Muscle of leg (tissue), 16 donors: ENCODE results near the gene AOC1. TPM values are rescaled to one million over a fixed set of nuclear protein-coding genes. Genes with fewer than 3 reads are reported as not detected.
A peak's percentile ranks its signal among the peaks of the same experiment; 100 is the strongest.
"Not testable (repeated sequence)": the region's sequence is repeated elsewhere in the genome, so short reads cannot be mapped to it uniquely, and the experiment has no call there.

Source experiments
- DNase-seq: peaks from one replicate; pipeline ENCODE4 v3.0.0; 2013
- H3K27ac ChIP-seq: one replicate; pipeline ENCODE4 v1.5.1; 2013; ENCODE audit warnings: mild to moderate bottlenecking, low read length, control low read depth
- H3K27me3 ChIP-seq: one replicate; pipeline ENCODE4 v1.6.1; 2013; ENCODE audit warnings: low read length; ENCODE audit not compliant: control insufficient read depth, insufficient read depth
- H3K36me3 ChIP-seq: one replicate; pipeline ENCODE4 v1.6.1; 2013; ENCODE audit warnings: low read length; ENCODE audit not compliant: control insufficient read depth, insufficient read depth
- H3K4me1 ChIP-seq: one replicate; pipeline ENCODE4 v1.6.1; 2013; ENCODE audit warnings: low read length; ENCODE audit not compliant: control insufficient read depth, insufficient read depth
- H3K4me3 ChIP-seq: one replicate; pipeline ENCODE4 v1.5.1; 2013; ENCODE audit warnings: low read length, control low read depth
- H3K9me3 ChIP-seq: replicated peaks from 2 replicates; pipeline ENCODE4 v1.6.1; 2013; ENCODE audit warnings: low read depth, low read length; ENCODE audit not compliant: control insufficient read depth
- WGBS: methylation state at CpG from one replicate; pipeline ENCODE4 v1.1.5; 2013; ENCODE audit warnings: missing lambda C conversion rate; ENCODE audit not compliant: insufficient coverage; 5-methylcytosine and 5-hydroxymethylcytosine counted together
- long read RNA-seq, 11 donors: transcript quantifications; one replicate each; lab custom pipeline, GENCODE V29; 2026
- polyA plus RNA-seq, 8 donors: library from polyadenylated mRNA; unstranded; fragments of 120-200 nt; gene quantifications; one replicate each; pipeline versions ENCODE4 v1.2.1 to v1.2.3, GENCODE V29; 2013; ENCODE audit warnings: inconsistent platforms in 1 of 8, low replicate concordance in 1 of 8; ENCODE audit not compliant: insufficient read length in 8 of 8, insufficient read depth in 1 of 8
- total RNA-seq: library from RNA; stranded (reverse); fragments of 120-200 nt; gene quantifications from one replicate; pipeline ENCODE4 v1.2.4, GENCODE V29; 2013

Gene AOC1, protein sequence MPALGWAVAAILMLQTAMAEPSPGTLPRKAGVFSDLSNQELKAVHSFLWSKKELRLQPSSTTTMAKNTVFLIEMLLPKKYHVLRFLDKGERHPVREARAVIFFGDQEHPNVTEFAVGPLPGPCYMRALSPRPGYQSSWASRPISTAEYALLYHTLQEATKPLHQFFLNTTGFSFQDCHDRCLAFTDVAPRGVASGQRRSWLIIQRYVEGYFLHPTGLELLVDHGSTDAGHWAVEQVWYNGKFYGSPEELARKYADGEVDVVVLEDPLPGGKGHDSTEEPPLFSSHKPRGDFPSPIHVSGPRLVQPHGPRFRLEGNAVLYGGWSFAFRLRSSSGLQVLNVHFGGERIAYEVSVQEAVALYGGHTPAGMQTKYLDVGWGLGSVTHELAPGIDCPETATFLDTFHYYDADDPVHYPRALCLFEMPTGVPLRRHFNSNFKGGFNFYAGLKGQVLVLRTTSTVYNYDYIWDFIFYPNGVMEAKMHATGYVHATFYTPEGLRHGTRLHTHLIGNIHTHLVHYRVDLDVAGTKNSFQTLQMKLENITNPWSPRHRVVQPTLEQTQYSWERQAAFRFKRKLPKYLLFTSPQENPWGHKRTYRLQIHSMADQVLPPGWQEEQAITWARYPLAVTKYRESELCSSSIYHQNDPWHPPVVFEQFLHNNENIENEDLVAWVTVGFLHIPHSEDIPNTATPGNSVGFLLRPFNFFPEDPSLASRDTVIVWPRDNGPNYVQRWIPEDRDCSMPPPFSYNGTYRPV
- total RNA-seq (0.04 TPM), polyA plus RNA-seq (1 to 10 TPM in 2 of 8 donors, under 1 TPM in 3, not detected in 3; 0.13 to 6.1 (median 0.27) TPM)
- long read RNA-seq, donor 1: 0 reads
- long read RNA-seq, donor 2: 0 reads
- long read RNA-seq, donor 3: 0 reads
- long read RNA-seq, donor 4: 0 reads
- long read RNA-seq, donor 5: 0 reads
- long read RNA-seq, donor 6: 0 reads
- long read RNA-seq, donor 7: 0 reads
- long read RNA-seq, donor 8: 0 reads
- long read RNA-seq, donor 9: 0 reads
- long read RNA-seq, donor 10: 0 reads
- long read RNA-seq, donor 11: 0 reads

DNA sequence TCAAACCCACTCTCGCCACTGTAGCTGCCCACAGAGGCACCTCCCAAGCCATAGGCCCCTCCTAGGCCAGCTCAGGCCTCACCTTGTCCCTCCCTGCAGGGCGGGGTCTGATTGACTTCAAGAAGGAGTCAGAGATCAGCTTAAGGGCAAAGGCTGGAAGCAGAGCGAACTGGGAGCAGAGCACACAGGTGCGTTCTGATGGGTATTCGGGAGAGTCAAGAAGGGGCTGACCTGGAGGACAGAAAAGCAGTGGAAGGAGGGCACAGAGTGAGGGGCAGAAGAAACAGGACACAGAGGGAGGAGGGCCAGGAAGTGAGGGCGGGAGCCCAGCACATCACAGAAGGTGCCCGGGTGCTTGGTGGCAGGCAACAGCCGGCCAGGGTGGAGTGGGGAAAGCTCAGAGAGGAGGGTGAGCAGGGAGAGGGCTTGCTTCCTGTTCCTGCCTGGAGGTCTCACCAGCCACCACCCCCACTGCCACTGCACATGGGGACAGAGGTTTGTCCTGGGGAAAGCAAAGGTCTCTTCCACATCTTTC, at the start of gene AOC1:
AOC1 (plus strand) TSS at position 147 of the 535 bp plus-strand sequence. CDS start 3,954 bp downstream, outside the sequence.
- H3K27ac ChIP-seq: no peak within 1 kb of the TSS
- H3K9me3 ChIP-seq: no peaks in the 10 kb centered on the region
- H3K27me3 ChIP-seq: peaks cover 3% of the 10 kb centered on the region
- no peak for DNase-seq
- H3K4me1 ChIP-seq: peaks cover 5% of the 10 kb centered on the region
- WGBS: 66% methylated on average over 7 of the region's 8 CpGs
- H3K4me3 ChIP-seq: no peak within 1 kb of the TSS
- H3K36me3 ChIP-seq: no peaks in the 10 kb centered on the region

DNA sequence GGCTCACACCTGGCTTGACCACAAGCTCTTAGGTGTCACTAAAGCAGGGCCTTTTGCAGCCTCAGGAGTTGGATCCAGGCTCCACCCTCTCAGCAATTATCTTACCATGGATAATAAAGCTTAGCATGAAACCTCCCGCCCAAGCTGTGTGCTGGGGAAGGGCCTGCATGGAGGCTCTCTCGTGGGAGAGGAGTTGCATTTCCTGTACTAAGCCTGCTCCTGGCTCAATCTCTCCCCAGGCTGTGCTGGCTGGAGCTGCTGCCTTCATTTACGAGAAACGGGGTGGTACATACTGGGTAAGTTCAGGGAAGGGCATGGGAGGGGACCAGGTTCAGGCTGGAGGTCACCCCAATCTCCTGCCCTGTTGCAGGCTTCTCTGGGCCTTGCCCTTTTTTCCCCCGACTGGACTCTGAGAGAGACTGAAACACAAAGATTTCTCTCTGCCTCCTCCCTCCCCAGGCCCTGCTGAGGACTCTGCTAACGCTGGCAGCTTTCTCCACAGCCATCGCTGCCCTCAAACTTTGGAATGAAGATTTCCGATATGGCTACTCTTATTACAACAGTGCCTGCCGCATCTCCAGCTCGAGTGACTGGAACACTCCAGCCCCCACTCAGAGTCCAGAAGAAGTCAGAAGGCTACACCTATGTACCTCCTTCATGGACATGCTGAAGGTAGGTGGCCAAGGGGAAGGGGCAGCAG, 49.0 kb upstream of the AOC1 start:
- Histone ChIP-seq H3K4me1 (peaks cover 35% of the 10 kb centered on the region), H3K27ac (no peak overlapping the region), H3K36me3 (peaks cover 17% of the 10 kb centered on the region), H3K27me3 (peaks cover 33% of the 10 kb centered on the region), H3K4me3 (no peak overlapping the region), H3K9me3 (peaks cover 7% of the 10 kb centered on the region)
- 34% methylated on average over 6 of the region's 10 CpGs for WGBS
- peak; percentile 14 for DNase-seq

- peaks cover 7% of the 10 kb centered on the region for H3K9me3 ChIP-seq
- H3K27ac ChIP-seq: no peak overlapping the region
- 85% methylated on average over 3 of the region's 5 CpGs for WGBS
- no peak overlapping the region for H3K4me3 ChIP-seq
- H3K36me3 ChIP-seq: peaks cover 17% of the 10 kb centered on the region
- peaks cover 27% of the 10 kb centered on the region for H3K4me1 ChIP-seq
- no peak for DNase-seq
- H3K27me3 ChIP-seq: peaks cover 23% of the 10 kb centered on the region
These were observed 47.5 kb upstream of the AOC1 start for GRCh38 chr7:150804802-150805201.

GRCh38 chr7:150805864-150806263, 46.5 kb upstream of the AOC1 start:
- no peak overlapping the region for H3K4me3 ChIP-seq
- H3K27ac ChIP-seq: no peak overlapping the region
- peaks cover 7% of the 10 kb centered on the region for H3K9me3 ChIP-seq
- H3K4me1 ChIP-seq: peaks cover 23% of the 10 kb centered on the region
- H3K36me3 ChIP-seq: peaks cover 17% of the 10 kb centered on the region
- no peak for DNase-seq
- peaks cover 14% of the 10 kb centered on the region for H3K27me3 ChIP-seq

DNA sequence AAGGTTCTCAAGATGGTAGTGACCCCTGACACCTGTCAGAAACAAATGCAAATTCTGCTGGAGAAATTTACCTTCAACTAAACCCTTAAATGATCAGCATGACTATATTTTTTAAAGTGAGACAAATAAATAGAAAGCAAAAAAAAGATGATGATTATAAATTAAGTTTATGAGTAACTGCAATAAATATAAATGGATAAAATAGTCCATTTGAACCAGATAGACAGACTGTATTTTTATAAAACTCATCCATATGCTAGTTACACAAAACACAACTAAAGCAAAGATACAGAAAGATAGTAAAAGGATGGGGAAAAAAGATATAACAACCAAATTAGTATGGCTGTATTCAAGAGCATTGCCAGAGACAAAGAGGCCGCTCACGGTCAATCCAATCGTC, 45.9 kb upstream of the AOC1 start:
- Histone ChIP-seq H3K27ac (no peak overlapping the region), H3K27me3 (peaks cover 8% of the 10 kb centered on the region), H3K4me3 (no peak overlapping the region), H3K36me3 (peaks cover 17% of the 10 kb centered on the region), H3K4me1 (peaks cover 17% of the 10 kb centered on the region), H3K9me3 (peaks cover 7% of the 10 kb centered on the region)
- WGBS: no CpG with 5 or more reads among the region's 3 CpGs
- DNase-seq: no peak

- no peak for DNase-seq
- H3K4me3 ChIP-seq: no peak overlapping the region
- H3K27ac ChIP-seq: no peak overlapping the region
- peaks cover 13% of the 10 kb centered on the region for H3K4me1 ChIP-seq
- H3K9me3 ChIP-seq: peaks cover 7% of the 10 kb centered on the region
- no CpG with 5 or more reads among the region's 2 CpGs for WGBS
- H3K27me3 ChIP-seq: peaks cover 4% of the 10 kb centered on the region
- peaks cover 17% of the 10 kb centered on the region for H3K36me3 ChIP-seq
These were observed 45.5 kb upstream of the AOC1 start for GRCh38 chr7:150806863-150807262.

- not testable (repeated sequence) for H3K27me3 ChIP-seq, H3K4me3 ChIP-seq, DNase-seq, H3K9me3 ChIP-seq, H3K27ac ChIP-seq
- peaks cover 10% of the 10 kb centered on the region for H3K4me1 ChIP-seq
- H3K36me3 ChIP-seq: peaks cover 17% of the 10 kb centered on the region
- WGBS: 75% methylated on average over 9 of the region's 13 CpGs
These were observed 44.5 kb upstream of the AOC1 start for GRCh38 chr7:150807616-150808438.

GRCh38 chr7:150814328-150815001, 37.9 kb upstream of the AOC1 start:
- Histone ChIP-seq H3K9me3 (peaks cover 9% of the 10 kb centered on the region), H3K4me3 (no peak overlapping the region), H3K4me1 (no peaks in the 10 kb centered on the region), H3K27me3 (no peaks in the 10 kb centered on the region), H3K27ac (no peak overlapping the region), H3K36me3 (no peaks in the 10 kb centered on the region)
- DNase-seq: no peak
- 63% methylated on average over 5 of the region's 7 CpGs for WGBS
